Activated CD4-positive, CD25-positive, alpha-beta regulatory T cell treated with anti-CD3 and anti-CD28 coated beads, Interleukin-2, amount 50 U/mL, for 16 hours (primary cell): Measurements from ENCODE around the gene CACNG8.
"Not testable (repeated sequence)": the region's sequence is repeated elsewhere in the genome, so short reads cannot be mapped to it uniquely, and the experiment has no call there.

Experiments
- DNase-seq: peaks from one replicate; pipeline ENCODE4 v3.0.0-alpha.2; 2020; ENCODE audit warnings: low read depth, low spot score

The CACNG8 gene

DNA sequence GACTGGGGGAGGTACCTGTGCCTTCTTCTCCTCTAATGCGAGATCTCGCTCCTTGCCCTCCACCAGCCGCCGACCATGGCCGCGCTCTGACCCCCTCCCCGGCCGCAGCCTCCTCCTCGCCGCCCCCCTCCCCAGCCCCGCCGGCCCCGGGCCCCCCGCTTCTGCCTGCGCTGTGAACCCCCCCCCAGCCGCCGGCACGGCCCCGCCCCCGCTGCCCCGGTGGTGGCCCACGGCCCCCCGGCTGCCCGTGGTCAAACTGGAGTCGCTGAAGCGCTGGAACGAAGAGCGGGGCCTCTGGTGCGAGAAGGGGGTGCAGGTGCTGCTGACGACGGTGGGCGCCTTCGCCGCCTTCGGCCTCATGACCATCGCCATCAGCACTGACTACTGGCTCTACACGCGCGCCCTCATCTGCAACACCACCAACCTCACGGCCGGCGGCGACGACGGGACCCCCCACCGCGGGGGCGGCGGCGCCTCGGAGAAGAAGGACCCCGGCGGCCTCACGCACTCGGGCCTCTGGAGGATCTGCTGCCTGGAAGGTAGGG is at the start of gene CACNG8:
Gene CACNG8, plus strand, starts transcription at position 51 of the 545 bp plus-strand sequence.
- DNase-seq: no peak

DNA sequence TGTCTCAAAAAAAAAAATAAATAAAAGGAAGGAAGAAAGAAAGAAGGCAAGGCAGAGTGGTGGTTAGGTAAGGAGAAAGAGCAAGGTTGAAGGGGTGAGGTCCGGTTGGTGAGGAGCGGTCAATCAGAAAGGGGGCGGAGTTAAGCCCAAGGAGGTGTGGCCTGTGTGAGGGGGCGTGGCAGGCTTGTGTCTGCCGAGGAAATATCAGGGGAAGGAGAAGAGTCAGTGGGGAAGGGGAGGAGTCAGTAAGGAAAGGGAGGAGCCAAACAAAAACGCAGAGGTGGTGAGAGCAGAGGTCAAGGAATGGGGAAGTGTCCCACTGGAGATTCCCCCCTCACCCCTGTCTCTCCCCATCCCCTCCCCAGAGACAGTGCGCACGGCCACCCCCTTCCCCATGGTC is 47.7 kb upstream of the CACNG8 start:
- no peak for DNase-seq

DNA sequence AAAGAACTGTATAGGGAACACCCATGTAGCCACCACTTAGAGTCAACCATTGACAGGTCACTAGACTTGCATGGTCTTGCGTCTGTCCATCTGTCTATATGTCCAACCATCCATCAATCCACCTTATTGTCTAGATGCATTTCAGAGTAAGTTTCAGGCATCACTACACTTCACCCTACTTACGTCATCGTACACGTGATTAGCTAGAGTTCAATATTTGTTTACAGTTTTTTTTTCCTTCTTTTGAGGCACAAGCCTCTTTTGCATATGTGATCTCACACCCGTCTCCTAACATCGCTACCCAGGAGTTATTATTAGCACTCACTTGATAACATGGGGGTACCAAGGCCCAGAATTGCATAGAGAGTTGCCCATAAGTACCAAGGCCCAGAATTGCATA is 46.7 kb upstream of the CACNG8 start:
- no peak for DNase-seq

DNA sequence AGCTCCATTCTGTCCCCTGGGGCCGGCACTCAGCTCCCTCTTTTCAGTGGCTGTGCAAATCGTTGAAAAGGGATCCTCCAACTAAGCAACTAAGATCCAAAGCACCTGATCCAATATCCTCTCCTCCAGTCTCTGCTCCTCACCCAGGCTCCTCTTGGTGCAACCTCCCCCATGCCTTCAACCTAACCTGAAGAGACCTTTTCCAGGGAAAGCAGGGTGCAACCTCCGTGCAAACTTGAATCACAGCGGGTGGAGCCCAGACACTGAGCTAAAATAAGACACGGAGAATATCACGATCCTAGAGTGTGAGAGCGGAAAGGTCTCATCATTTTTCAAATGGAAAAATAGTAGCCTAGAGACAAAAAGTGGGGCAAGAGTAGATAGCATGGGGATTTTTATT is 45.4 kb upstream of the CACNG8 start:
- DNase-seq: no peak

DNA sequence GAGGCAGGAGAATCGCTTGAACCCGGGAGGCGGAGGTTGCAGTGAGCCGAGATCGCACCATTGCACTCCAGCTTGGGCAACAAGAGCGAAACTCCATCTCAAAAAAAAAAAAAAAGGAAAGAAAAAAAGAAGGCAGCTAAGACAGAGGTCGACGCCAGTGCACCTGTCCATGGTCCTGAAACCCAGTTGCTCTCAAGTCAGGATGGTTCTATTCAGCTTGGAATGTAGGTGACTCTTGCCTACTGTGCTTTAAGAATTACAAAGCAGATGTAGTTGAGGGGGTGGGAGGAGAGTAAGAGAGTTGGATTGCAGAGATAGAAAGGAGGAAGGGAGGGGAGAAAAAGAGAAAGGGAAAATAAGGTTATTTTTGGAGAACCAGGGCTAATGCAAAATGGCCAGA is 35.0 kb upstream of the CACNG8 start:
- no peak for DNase-seq

DNA sequence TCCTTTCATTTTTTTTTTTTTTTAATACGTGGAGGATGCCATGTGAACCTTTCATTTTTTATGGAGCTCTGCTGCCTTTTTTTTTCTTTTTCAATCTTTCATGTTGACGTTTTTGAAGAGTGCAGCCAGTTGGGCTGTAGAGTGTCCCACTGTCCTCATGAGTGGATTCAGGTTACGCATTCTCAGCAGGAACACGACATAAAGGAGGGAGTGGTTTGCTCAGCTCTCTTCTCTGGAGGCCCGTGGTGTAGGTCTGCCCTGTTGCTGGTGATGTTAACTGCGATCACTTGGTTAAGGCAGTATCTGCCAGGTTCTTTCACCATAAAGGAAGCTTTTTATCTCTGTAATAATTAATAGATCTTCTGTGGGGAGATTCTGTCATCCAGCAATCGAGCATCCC is 26.7 kb upstream of the CACNG8 start:
- no peak for DNase-seq

DNA sequence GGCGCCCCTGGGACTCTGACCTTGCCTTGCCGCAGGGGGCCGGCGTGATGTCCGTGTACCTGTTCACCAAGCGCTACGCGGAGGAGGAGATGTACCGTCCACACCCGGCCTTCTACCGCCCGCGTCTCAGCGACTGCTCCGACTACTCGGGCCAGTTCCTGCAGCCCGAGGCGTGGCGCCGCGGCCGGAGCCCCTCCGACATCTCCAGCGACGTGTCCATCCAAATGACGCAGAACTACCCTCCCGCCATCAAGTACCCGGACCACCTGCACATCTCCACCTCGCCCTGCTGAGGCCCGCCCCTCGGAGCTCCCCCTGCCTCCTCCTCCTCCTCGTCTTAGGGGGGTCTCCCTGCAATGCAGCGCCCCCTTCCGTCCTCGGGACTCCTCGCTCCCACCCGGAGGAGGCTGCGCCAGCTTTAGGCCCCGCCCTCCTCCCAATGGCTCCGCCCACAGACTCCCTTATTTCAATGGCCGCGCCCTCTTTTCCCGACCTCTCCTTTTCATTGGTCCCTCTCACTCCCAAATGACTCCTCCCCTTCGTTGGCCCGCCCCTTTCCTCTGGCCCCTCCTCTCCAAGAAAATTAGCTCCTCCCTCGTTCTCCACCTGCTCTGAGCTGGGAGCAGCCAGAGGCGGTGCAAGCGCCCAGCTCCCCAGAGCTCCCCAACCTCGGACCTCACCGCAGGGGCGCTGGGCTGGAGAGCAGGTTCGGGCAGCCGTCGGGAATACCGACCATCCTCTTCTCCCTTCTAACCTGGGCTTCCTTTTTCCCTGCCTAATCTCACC is 20.5 kb upstream of the CACNG8 start:
- no peak for DNase-seq

DNA sequence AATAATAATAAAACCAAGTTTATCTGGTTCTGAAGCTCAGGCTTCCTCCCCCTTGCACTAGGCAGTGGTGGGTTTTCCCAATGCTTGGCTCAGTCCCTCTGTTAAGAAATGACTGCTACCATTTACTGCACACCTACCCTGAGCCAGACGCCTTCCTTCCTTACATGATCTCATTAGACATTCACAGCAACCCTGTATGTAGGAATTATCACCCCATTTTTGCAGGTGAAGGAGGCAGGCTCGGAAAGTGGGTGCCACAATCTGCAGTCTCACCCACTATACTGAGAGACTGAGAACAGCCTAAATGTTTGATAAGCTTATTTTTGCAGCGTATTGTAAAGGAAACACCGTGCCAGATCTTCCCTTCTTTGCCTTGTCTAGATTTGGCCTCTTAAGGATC is 18.3 kb upstream of the CACNG8 start:
- DNase-seq: no peak

DNA sequence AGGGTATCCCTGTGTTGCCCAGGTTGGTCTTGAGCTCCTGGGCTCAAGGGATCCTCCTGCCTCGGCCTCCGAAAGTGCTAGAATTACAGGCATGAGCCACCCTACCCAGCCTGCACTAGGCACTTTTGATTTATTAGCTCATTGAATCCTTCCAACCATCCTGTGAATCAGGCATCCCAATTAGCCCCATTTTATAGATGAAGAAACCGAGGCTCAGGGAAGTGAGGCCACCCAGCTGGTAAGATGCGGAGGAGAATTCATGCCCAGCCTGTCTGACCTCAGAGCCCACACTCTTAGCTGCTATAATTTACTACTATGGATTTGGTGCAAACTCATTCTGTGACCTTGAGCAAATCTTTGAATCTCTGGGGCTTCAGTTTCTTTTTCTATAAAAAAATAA is 17.8 kb upstream of the CACNG8 start:
- no peak for DNase-seq

DNA sequence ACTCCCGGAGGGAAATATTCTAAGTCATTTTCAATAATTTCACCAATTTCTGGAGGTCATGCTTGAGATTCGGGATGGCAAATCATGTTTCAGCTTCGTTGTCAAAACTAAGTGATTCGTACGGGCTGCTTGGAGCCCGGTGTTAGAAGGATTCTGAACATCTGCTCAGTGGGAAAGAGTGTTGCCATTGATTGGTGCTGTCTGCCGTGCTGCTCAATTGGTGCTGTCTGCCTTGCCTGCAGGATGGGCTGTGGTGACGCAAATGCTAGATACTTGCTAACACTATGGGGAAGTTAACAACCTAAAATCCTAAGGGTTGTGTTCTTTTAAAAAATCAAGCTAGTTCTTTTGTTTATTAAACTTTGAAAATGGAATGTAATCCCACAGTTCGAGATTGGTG is 17.3 kb upstream of the CACNG8 start:
- no peak for DNase-seq

DNA sequence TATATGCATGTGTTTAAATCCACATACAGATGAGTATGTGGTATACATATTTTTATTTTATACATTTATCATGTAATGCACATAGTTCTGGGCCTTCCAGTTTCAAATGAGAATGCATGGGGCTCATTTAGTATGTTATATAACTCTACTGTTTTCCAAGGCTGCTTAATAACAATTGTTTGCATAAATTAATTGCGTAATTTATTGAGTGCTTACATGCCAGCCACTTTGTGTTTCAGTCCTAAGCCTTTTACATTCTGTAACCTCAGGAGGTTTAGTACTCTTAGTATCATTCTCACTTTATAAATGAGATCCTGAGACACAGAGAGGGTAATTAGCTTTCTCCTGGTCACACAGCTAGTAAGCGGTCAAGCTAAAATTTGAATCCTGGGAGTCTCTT is 16.7 kb upstream of the CACNG8 start:
- DNase-seq: no peak

DNA sequence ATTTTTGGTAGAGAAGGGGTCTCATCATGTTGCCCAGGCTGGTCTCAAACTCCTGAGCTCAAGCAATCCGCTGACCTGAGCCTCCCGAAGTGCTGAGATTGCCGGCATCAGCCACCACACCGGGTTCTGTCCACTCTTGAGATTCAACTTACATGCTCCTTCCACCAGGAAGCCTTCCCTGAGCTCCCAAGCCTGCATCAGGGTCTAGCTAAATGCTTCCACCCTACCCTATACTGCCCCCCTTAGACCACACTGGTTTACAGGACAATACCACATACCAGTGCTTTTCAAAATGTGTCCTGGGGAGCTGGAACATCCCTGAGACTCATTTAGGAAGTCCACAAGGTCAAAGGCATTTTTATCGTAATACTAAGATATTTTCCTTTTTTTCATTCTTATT is 15.1 kb upstream of the CACNG8 start:
- DNase-seq: no peak

DNA sequence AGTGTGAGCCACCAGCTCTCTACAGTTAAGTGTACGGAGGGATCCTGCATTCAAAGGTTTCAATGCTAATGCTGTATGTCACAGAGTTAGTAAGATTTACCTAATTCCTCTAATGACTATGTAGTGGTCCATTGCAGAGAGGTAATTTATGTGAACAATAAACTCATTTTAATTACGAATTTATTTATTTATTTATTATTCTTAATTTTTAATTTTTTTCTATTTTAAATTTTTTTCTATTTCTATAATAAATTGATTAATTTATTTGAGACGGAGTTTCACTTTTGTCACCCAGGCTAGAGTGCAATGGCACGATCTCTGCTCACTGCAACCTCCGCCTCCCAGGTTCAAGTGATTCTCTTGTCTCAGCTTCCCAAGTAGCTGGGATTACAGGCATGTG is 14.1 kb upstream of the CACNG8 start:
- not testable (repeated sequence) for DNase-seq

DNA sequence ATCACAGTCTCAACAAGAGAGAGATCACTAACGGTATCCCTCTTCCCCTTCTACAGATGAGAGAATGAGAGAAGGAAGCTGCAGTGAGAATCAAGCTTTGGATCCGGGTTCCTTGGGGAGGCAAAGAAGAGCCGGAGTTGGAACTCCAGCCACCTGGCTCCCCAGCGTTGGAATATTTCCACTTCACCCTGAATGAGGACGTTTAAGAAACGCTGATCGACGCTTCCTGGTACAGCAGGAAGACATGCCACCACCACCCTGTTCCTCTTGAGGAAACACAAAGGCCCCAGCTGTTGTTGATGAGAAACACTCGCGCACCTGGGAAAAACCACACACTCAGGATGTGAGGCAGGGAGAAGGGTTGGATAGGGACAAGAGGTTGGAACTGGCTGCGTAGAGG is 11.3 kb upstream of the CACNG8 start:
- no peak for DNase-seq

DNA sequence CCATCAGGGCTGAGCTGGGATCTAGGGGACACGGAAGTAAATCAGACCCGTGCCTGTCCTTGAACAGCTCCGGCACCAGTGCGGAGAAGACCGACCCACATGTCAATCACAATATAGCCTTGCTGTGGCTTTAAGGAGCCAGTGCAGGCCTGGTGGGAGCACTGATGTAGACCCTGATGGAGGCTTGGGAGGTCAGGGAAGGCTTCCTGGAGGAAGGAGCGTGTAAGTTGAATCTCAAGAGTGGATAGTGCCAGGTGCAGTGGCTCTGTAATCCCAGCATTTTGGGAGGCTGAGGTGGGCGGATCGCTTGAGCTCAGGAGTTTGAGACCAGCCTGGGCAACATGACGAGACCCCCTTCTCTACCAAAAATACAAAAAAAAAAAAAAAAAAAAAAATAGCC is 10.8 kb upstream of the CACNG8 start:
- no peak for DNase-seq

DNA sequence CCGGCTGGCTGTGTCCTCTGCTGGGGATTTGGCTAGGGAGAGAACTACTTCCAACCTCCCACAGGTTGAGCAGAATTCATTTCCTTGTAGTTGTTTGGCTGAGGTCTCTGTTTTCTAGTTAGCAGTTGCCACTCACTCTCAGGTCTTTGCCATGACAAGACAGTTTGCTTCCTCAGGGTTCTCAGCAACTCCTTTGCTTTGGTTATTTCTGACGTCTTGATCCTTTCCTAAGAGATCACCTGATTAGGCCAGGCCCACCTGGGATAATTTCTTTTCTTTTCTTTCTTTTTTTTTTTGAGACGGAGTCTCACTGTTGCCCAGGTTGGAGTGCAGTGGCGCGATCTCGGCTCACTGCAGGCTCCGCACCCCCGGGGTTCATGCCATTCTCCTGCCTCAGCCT is 9.4 kb upstream of the CACNG8 start:
- no peak for DNase-seq

DNA sequence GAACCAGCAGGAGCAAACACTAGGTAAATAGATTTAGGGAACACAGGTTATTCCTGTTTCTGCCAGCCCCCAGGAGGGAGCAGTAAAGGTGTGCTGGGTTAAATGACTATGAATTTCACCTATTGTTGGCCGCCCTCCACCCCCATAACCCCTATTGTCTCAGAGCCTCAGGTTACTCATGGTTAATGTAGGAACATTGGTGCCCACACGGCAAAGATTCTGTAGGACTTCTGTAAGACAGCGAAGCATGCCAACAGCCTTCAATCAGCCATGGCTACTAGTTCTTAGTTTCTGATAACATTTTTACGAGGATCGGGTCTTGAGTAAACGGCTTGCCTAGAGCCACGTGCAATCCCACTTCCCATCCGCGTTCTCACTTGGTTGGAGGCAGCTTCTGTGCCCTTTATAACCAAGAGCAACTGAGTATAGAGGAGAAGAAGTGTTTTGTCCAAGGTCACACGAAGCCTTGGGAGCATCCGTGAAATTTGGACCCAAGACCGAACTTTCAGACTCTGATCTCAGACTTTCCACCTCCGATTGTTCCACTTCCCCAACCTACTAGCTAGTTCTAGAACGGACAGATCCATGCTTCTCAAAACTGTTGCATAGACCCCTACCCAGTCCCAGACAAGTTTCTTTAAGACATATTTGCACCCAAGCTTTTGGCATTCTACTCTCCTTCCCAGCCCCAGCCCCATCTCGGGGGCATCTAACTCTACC is 5.1 kb upstream of the CACNG8 start:
- no peak for DNase-seq

DNA sequence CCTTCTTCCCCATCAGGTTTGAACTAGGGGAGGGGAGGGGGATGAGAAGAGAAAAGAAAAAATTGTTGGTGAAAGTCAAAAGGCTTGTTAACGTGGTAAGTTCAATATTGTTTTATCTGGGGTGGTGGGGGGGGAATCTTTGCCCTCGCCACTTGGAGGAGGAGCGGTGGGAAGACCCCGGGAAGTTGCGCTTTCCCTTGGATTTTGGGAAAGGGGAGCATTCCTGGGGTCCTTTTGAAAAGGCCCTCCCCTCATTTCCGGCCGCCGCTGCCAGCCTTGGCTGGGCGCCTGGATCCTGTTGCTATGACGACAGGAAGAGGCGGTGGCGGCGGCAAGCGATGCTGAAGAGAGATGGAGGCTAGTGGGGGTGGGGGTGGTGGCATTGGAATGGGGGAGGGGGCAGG is 4.6 kb upstream of the CACNG8 start:
- no peak for DNase-seq

DNA sequence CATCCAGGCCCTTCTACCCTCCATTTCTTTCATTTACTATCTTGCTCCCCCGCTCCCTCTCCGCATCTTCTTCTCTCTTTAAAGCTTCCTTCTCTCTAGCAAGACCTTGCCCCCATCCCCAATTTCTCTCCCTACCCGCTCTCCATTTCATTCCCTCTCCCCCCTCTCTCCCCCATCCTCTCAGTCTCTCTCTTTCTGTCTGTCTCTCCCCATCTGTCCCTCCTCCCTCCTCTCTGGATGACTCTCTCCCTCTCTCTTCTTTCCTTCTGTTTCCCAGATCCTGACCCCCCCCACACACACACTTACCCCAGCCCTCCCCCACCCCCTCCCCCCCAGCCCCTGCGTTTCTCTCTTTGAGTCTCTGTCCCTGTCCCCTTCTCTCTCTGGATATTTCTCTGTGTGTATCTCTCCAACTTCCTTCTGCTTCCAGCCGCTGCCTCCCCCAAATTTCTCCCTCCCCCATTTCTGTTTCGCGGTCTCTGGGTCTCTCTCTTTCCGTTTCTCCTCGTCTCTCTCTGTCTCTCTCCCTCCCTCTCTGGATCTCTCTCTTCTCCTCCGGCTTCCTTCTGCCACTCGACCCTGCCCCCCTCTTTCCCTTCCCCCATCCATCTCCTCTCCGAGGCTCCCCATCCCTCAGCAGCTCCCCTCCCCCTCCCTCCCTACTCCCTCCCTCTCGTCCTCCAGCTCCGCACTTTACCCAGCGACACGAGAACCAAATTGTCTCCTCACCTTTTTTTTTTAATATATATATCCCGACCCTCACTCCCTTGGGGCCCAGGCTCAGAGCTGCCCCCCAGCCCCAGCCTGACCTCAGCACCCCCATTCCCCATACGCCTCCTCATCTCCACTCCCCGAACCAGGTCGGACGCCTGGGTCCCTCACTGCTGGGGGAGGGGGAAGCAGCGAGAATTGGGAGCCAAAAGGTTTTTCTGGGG is 3.6 kb upstream of the CACNG8 start:
- no peak for DNase-seq

DNA sequence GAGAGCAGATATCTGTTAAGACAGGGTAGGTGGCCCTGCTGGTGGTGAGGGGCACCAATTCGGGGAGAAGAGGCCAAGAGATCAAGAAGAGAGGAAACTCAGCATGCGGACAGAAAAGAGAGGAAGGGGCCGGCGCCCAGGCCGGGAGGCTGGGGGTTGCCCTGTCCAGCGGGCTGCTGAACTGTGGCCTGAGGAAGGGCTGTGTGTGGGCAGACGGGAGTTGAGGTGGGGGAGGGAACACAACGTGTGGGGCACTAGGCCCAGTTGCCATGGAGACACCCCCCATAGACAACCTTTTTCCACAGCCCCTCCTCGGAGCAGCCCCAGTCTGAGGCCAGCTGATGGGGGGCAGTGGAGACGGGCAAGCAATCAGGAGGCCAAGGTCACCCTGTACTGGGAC is 2.5 kb upstream of the CACNG8 start:
- DNase-seq: no peak

DNA sequence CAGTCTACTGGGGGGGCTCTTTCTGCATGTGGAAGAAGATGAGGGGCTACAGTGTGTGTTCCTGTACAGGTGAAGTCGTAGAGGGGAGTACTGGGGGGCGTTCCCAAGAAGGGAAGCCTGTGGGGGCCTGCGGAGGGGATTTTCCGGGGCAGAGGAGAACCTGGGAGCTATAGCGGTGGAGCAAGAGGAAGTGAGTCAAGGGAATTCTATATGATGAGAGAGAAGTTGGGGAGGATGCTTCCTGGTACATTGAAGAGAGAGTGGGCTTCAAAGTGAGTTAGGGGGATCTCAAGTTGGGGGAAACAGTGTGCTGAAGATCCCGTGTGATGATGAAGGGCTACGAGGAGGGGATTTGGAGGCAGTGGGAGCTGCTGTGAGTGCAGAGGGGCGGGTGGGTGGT is 1.9 kb upstream of the CACNG8 start:
- no peak for DNase-seq
